SK-N-SH treated with all-trans-retinoic acid at 6 μM for 48 hours (cell line): ENCODE measurements around the gene CMTM2.
"Not testable (repeated sequence)": the region's sequence is repeated elsewhere in the genome, so short reads cannot be mapped to it uniquely, and the experiment has no call there.

ENCODE experiments used
- ATAC-seq: fragments of 200-7000 bp; cut with Tn5 transposase; 3 replicates; pipeline ENCODE4 v1.9.1; 2020; ENCODE audit warnings: mild to moderate bottlenecking, moderate library complexity
- ARNTL ChIP-seq: fragments of 450-650 bp; formaldehyde crosslinking; IDR thresholded peaks from 2 replicates; pipeline ENCODE4 v1.5.0; 2020; ENCODE audit warnings: low read depth, mild to moderate bottlenecking, moderate library complexity, borderline replicate concordance
- BACH2 ChIP-seq: fragments of 250-450 bp; sonication (Bioruptor Pico); IDR thresholded peaks from 2 replicates; pipeline ENCODE4 v1.9.0; 2021; ENCODE audit warnings: mild to moderate bottlenecking, borderline replicate concordance
- CREB5 ChIP-seq: fragments of 250-450 bp; sonication (Bioruptor Pico); IDR thresholded peaks from 2 replicates; pipeline ENCODE4 v1.5.1; 2020; ENCODE audit warnings: low read depth, mild to moderate bottlenecking, moderate library complexity
- CSDC2 ChIP-seq: fragments of 250-450 bp; sonication (Bioruptor Pico); IDR thresholded peaks from 2 replicates; pipeline ENCODE4 v1.5.0; 2020; ENCODE audit warnings: mild to moderate bottlenecking, moderate library complexity
- CSRNP3 ChIP-seq: fragments of 250-450 bp; sonication (Bioruptor Pico); IDR thresholded peaks from 2 replicates; pipeline ENCODE4 v1.5.1; 2021; ENCODE audit warnings: mild to moderate bottlenecking, moderate library complexity
- ESRRG ChIP-seq: fragments of 250-450 bp; sonication (Bioruptor Pico); IDR thresholded peaks from 2 replicates; pipeline ENCODE4 v1.6.1; 2021; ENCODE audit warnings: mild to moderate bottlenecking
- GLIS3 ChIP-seq: fragments of 250-450 bp; sonication (Bioruptor Pico); IDR thresholded peaks from 2 replicates; pipeline ENCODE4 v1.5.0; 2020; ENCODE audit warnings: mild to moderate bottlenecking, moderate library complexity
- OSR1 ChIP-seq: fragments of 250-450 bp; sonication (Bioruptor Pico); IDR thresholded peaks from 2 replicates; pipeline ENCODE4 v1.8.0; 2022; ENCODE audit warnings: moderate library complexity, mild to moderate bottlenecking, inconsistent platforms
- PATZ1 ChIP-seq: fragments of 250-450 bp; sonication (Bioruptor Pico); IDR thresholded peaks from 2 replicates; pipeline ENCODE4 v1.8.0; 2020; ENCODE audit warnings: mild to moderate bottlenecking, moderate library complexity, borderline replicate concordance
- PPARA ChIP-seq: fragments of 250-450 bp; sonication (Bioruptor Pico); IDR thresholded peaks from 2 replicates; pipeline ENCODE4 v1.5.0; 2020; ENCODE audit warnings: mild to moderate bottlenecking, borderline replicate concordance
- RARB ChIP-seq: fragments of 250-450 bp; sonication (Bioruptor Pico); IDR thresholded peaks from 2 replicates; pipeline ENCODE4 v1.8.0; 2021; ENCODE audit warnings: mild to moderate bottlenecking, moderate library complexity
- SNAI2 ChIP-seq: fragments of 250-450 bp; sonication (Bioruptor Pico); IDR thresholded peaks from 2 replicates; pipeline ENCODE4 v1.5.0; 2020; ENCODE audit warnings: mild to moderate bottlenecking, moderate library complexity
- TCF4 ChIP-seq: fragments of 250-450 bp; sonication (Bioruptor Pico); IDR thresholded peaks from 2 replicates; pipeline ENCODE4 v1.8.0; 2021; ENCODE audit warnings: mild to moderate bottlenecking, moderate library complexity, borderline replicate concordance
- TOX ChIP-seq: fragments of 250-450 bp; sonication (Bioruptor Pico); IDR thresholded peaks from 2 replicates; pipeline ENCODE4 v1.8.0; 2021; ENCODE audit warnings: mild to moderate bottlenecking, moderate library complexity, borderline replicate concordance
- ZFP3 ChIP-seq: fragments of 250-450 bp; sonication (Bioruptor Pico); IDR thresholded peaks from 2 replicates; pipeline ENCODE4 v1.5.0; 2020; ENCODE audit warnings: mild to moderate bottlenecking, moderate library complexity
- ZFP30 ChIP-seq: fragments of 450-650 bp; formaldehyde crosslinking; IDR thresholded peaks from 2 replicates; pipeline ENCODE4 v1.5.0; 2022; ENCODE audit warnings: mild to moderate bottlenecking, moderate library complexity
- ZNF565 ChIP-seq: fragments of 450-650 bp; formaldehyde crosslinking; conservative IDR thresholded peaks from 2 replicates; pipeline ENCODE4 v1.5.0; 2020; ENCODE audit warnings: low read depth, mild to moderate bottlenecking, moderate library complexity
- ZNF70 ChIP-seq: fragments of 450-650 bp; formaldehyde crosslinking; IDR thresholded peaks from 2 replicates; pipeline ENCODE4 v1.5.0; 2020; ENCODE audit warnings: mild to moderate bottlenecking, moderate library complexity
- ZNF8 ChIP-seq: fragments of 450-650 bp; formaldehyde crosslinking; IDR thresholded peaks from 2 replicates; pipeline ENCODE4 v1.5.0; 2020; ENCODE audit warnings: mild to moderate bottlenecking, moderate library complexity

CMTM2 gene

GRCh38 chr16:66592814-66593213 is 13.6 kb downstream of the CMTM2 start:
- TF ChIP-seq CSDC2 (CRISPR knock-in tag) (no peak), ZNF70 (CRISPR knock-in tag) (no peak), PPARA (CRISPR knock-in tag) (no peak), SNAI2 (no peak), CREB5 (no peak), ZFP3 (CRISPR knock-in tag) (no peak), RARB (no peak), TOX (CRISPR knock-in tag) (no peak), PATZ1 (CRISPR knock-in tag) (no peak), BACH2 (CRISPR knock-in tag) (no peak), ZNF8 (CRISPR knock-in tag) (no peak), OSR1 (CRISPR knock-in tag) (no peak), ESRRG (CRISPR knock-in tag) (no peak), CSRNP3 (no peak), GLIS3 (CRISPR knock-in tag) (no peak), ZNF565 (no peak), ARNTL (CRISPR knock-in tag) (no peak)

GRCh38 chr16:66594739-66595138 is 15.5 kb downstream of the CMTM2 start:
- no peak for TF ChIP-seq CSDC2 (CRISPR knock-in tag)
- no peak for TF ChIP-seq RARB
- ATAC-seq, result no peak

More at GRCh38 chr16:66592814-66593213, 13.6 kb downstream of the CMTM2 start:
- no peak for ATAC-seq

GRCh38 chr16:66596559-66596958 is 17.3 kb downstream of the CMTM2 start:
- ATAC-seq, result not testable (repeated sequence)

- ATAC-seq, result no peak
- no peak for TF ChIP-seq OSR1 (CRISPR knock-in tag)
- no peak for TF ChIP-seq CSDC2 (CRISPR knock-in tag)
Observed at GRCh38 chr16:66596986-66597848, 18.0 kb downstream of the CMTM2 start.

GRCh38 chr16:66598111-66598510 is 18.8 kb downstream of the CMTM2 start:
- ATAC-seq, result no peak
- TF ChIP-seq PPARA (CRISPR knock-in tag), result no peak

- TF ChIP-seq ARNTL (CRISPR knock-in tag) (no peak), ZFP30 (CRISPR knock-in tag) (no peak), TCF4 (CRISPR knock-in tag) (no peak), PATZ1 (CRISPR knock-in tag) (no peak), CREB5 (no peak), GLIS3 (CRISPR knock-in tag) (no peak)
- no peak for ATAC-seq
Observed at GRCh38 chr16:66599726-66600125, 20.5 kb downstream of the CMTM2 start.
